Panc1 (cell line): Measurements from ENCODE around the gene ZNF43.
"Not testable (repeated sequence)": the region's sequence is repeated elsewhere in the genome, so short reads cannot be mapped to it uniquely, and the experiment has no call there.

Experiments
- POLR2AphosphoS5 ChIP-seq: IDR thresholded peaks from 2 replicates; pipeline ENCODE4 v1.6.1; 2012; ENCODE audit warnings: mild to moderate bottlenecking, low read depth, low read length, moderate library complexity
- REST ChIP-seq, 2 experiments: IDR thresholded peaks; 2 replicates each; pipeline ENCODE4 v1.6.1; 2011 to 2012; ENCODE audit warnings: low read depth in 2 of 2, control low read depth in 1 of 2, low read length in 1 of 2, mild to moderate bottlenecking in 1 of 2, moderate library complexity in 1 of 2; ENCODE audit not compliant: insufficient read depth in 1 of 2
- TF ChIP-seq, protein P1 (sequence below): fragments of 450-650 bp; IDR thresholded peaks from 2 replicates; pipeline ENCODE4 v1.5.1; 2017; ENCODE audit warnings: mild to moderate bottlenecking

- not testable (repeated sequence) for TF ChIP-seq POLR2AphosphoS5; REST (IDR thresholded peaks at IDR 0.05; ENCODE audit: insufficient read depth in 1 of 2, low read depth in 2 of 2, low read length in 1 of 2)
- TF ChIP-seq, protein P1, sequence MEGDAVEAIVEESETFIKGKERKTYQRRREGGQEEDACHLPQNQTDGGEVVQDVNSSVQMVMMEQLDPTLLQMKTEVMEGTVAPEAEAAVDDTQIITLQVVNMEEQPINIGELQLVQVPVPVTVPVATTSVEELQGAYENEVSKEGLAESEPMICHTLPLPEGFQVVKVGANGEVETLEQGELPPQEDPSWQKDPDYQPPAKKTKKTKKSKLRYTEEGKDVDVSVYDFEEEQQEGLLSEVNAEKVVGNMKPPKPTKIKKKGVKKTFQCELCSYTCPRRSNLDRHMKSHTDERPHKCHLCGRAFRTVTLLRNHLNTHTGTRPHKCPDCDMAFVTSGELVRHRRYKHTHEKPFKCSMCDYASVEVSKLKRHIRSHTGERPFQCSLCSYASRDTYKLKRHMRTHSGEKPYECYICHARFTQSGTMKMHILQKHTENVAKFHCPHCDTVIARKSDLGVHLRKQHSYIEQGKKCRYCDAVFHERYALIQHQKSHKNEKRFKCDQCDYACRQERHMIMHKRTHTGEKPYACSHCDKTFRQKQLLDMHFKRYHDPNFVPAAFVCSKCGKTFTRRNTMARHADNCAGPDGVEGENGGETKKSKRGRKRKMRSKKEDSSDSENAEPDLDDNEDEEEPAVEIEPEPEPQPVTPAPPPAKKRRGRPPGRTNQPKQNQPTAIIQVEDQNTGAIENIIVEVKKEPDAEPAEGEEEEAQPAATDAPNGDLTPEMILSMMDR: not testable (repeated sequence)
Measured at GRCh38 chr19:21876608-21877007, 40.6 kb upstream of the ZNF43 start.
